Left kidney (tissue), 1 donor: ENCODE measurements around the gene ZGLP1. TPM values are rescaled to one million over a fixed set of nuclear protein-coding genes. Genes with fewer than 3 reads are reported as not detected.

ENCODE experiments used
- polyA plus RNA-seq: library from polyadenylated mRNA; unstranded; fragments of 120-200 nt; gene quantifications from one replicate; pipeline ENCODE4 v1.2.1, GENCODE V29; 2013; ENCODE audit not compliant: insufficient read length

Gene ZGLP1
- polyA plus RNA-seq, 1 donor: 7.1 TPM

Other genes starting within 250 kb of the ZGLP1 start
- gene SHFL, start 223.5 kb downstream of the ZGLP1 start, polyA plus RNA-seq: 23.2 TPM
- 1.4 TPM for gene ANGPTL6, start 207.1 kb downstream of the ZGLP1 start, polyA plus RNA-seq
- 28.4 TPM for gene PPAN, start 203.5 kb downstream of the ZGLP1 start, polyA plus RNA-seq
- gene P2RY11, start 198.1 kb downstream of the ZGLP1 start, polyA plus RNA-seq: 12.7 TPM
- gene EIF3G, start 189.9 kb downstream of the ZGLP1 start, polyA plus RNA-seq: 201 TPM
- 160 TPM for gene DNMT1, start 114.9 kb downstream of the ZGLP1 start, polyA plus RNA-seq
- gene S1PR2, start 78.5 kb downstream of the ZGLP1 start, polyA plus RNA-seq: 11.9 TPM
- gene MRPL4, start 57.6 kb downstream of the ZGLP1 start, polyA plus RNA-seq: 34.2 TPM
- 4.7 TPM for gene ICAM1, start 38.7 kb downstream of the ZGLP1 start, polyA plus RNA-seq
- 0.37 TPM for gene ICAM4, start 22.9 kb downstream of the ZGLP1 start, polyA plus RNA-seq
- 0.08 TPM for gene ICAM5, start 19.9 kb downstream of the ZGLP1 start, polyA plus RNA-seq
- 14.3 TPM for gene FDX2, start 6.2 kb upstream of the ZGLP1 start, polyA plus RNA-seq
- gene RAVER1, start 23.7 kb upstream of the ZGLP1 start, polyA plus RNA-seq: 25.4 TPM
- gene ICAM3, start 29.8 kb upstream of the ZGLP1 start, polyA plus RNA-seq: 8.1 TPM
- 133 TPM for gene TYK2, start 70.8 kb upstream of the ZGLP1 start, polyA plus RNA-seq
- gene CDC37, start 93.7 kb upstream of the ZGLP1 start, polyA plus RNA-seq: 141 TPM
- gene PDE4A, start 110.7 kb upstream of the ZGLP1 start, polyA plus RNA-seq: 1.5 TPM
- 74.0 TPM for gene KEAP1, start 193.5 kb upstream of the ZGLP1 start, polyA plus RNA-seq
- gene S1PR5, start 207.6 kb upstream of the ZGLP1 start, polyA plus RNA-seq: 0.57 TPM
- gene ATG4D, start 234.1 kb upstream of the ZGLP1 start, polyA plus RNA-seq: 26.8 TPM